Keratinocyte (primary cell): ENCODE data around the gene FGF1.

Experiments used
- CTCF ChIP-seq, 3 experiments: IDR thresholded peaks in 1 of 3; conservative IDR thresholded peaks in 1 of 3; optimal IDR thresholded peaks in 1 of 3; 2 replicates in 2 of 3; 3 replicates in 1 of 3; pipeline versions ENCODE3 to v1.5.1; 2011; ENCODE audit warnings: low read length in 3 of 3, mild to moderate bottlenecking in 3 of 3, moderate library complexity in 2 of 3, control low read depth in 1 of 3, inconsistent platforms in 1 of 3; ENCODE audit not compliant: insufficient read depth in 2 of 3; ENCODE audit errors: extremely low read depth in 1 of 3
- EZH2 ChIP-seq: IDR thresholded peaks from one replicate; pipeline ENCODE4 v1.6.1; 2012; ENCODE audit warnings: inconsistent platforms, mild to moderate bottlenecking, low read length, moderate library complexity

GRCh38 chr5:142653321-142653720 lies 32.6 kb downstream of the FGF1 start:
- TF ChIP-seq CTCF (optimal IDR thresholded peaks at IDR 0.05 in 1 of 3, IDR thresholded peaks at IDR 0.05 in 1 of 3, conservative IDR thresholded peaks at IDR 0.05 in 1 of 3; ENCODE audit: extremely low read depth in 1 of 3, insufficient read depth in 2 of 3, low read length in 3 of 3), result no peak
- no peak for TF ChIP-seq EZH2
